ENCODE data around the gene ATP6V1C2.

DNA sequence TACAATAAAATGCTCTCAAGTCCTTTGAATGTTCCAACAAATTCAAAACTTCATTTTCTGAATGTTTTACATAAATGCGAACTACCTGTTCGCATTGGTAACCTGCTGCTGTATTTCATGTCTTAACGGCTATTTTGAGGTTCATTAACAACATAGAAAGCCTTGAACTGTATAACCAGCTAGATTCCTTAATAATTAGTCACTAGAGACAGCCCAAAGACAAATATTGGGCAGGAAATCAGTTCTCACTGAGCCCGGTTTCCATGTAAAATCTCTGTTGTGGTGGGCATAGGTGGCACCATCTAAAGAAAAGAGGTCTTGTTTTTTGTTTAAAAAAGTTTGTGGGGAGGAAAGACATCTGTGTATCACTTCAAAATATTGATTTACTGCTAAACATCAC is 62.0 kb downstream of the ATP6V1C2 start:
- TF ChIP-seq EZH2 (IDR thresholded peaks at IDR 0.05; ENCODE audit: insufficient read depth, low read length) = no peak
- TF ChIP-seq, protein P1, sequence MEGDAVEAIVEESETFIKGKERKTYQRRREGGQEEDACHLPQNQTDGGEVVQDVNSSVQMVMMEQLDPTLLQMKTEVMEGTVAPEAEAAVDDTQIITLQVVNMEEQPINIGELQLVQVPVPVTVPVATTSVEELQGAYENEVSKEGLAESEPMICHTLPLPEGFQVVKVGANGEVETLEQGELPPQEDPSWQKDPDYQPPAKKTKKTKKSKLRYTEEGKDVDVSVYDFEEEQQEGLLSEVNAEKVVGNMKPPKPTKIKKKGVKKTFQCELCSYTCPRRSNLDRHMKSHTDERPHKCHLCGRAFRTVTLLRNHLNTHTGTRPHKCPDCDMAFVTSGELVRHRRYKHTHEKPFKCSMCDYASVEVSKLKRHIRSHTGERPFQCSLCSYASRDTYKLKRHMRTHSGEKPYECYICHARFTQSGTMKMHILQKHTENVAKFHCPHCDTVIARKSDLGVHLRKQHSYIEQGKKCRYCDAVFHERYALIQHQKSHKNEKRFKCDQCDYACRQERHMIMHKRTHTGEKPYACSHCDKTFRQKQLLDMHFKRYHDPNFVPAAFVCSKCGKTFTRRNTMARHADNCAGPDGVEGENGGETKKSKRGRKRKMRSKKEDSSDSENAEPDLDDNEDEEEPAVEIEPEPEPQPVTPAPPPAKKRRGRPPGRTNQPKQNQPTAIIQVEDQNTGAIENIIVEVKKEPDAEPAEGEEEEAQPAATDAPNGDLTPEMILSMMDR (IDR thresholded peaks at IDR 0.05; ENCODE audit: insufficient read depth, low read depth, low read length) = no peak
